ENCODE measurements around the gene NRARP. TPM values are rescaled to one million over a fixed set of nuclear protein-coding genes. Genes with fewer than 3 reads are reported as not detected.
A peak's percentile ranks its signal among the peaks of the same experiment; 100 is the strongest.

Gene NRARP
- total and polyA plus RNA-seq, 7 donors, result 0.73 to 7.5 (median 3.5) TPM

- Histone ChIP-seq H3K27ac (peak overlapping the region; percentile 71), H3K4me1 (peaks cover 27% of the 10 kb centered on the region), H3K36me3 (ENCODE audit: insufficient read depth in 1 of 2, low read depth in 1 of 2) (no peaks in the 10 kb centered on the region), H3K27me3 (ENCODE audit: insufficient read depth in 3 of 3, low read length in 2 of 3) (peaks cover 0 to 36% (median 5%) of the 10 kb centered on the region in 3 donors), H3K9me3 (no peaks in the 10 kb centered on the region), H3K4me3 (peak overlapping the region; percentile 46)
- DNase-seq (peak in 1 of 2 donors; percentile 57), ATAC-seq (peak in 2 of 4 donors; percentile 4 to 10)
- TF ChIP-seq CTCF (IDR thresholded peaks at IDR 0.05), result no peak
- intact Hi-C loops (cut with DNase I), result no loop called here
- 20 to 24% (median 23%) methylated on average over 25 to 30 of the region's 30 CpGs for WGBS, 3 donors
Observed at GRCh38 chr9:137306066-137306849, 4.2 kb upstream of the NRARP start.

DNA sequence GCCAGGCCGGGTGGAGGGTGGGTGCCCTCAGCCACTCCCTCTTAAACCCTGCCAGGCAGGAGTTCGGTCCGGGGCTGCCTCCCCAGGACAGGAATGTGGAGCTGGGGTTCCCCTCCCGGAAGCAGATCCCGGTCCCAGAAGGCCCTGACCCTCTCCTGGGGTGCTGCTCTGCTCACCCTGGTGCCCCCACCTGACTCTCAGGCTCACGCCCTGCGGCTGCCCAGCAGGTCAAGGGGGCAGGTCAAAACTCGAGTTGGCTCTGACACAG is 3.7 kb upstream of the NRARP start:
- Histone ChIP-seq H3K27ac (peak overlapping the region; percentile 71), H3K4me3 (peak overlapping the region; percentile 46)

GRCh38 chr9:137305060-137305797 is 3.2 kb upstream of the NRARP start:
- Histone ChIP-seq H3K27me3 (ENCODE audit: insufficient read depth in 3 of 3, low read length in 2 of 3) (peaks cover 0 to 45% (median 5%) of the 10 kb centered on the region in 3 donors), H3K36me3 (ENCODE audit: insufficient read depth in 1 of 2, low read depth in 1 of 2) (no peaks in the 10 kb centered on the region), H3K4me1 (peaks cover 33% of the 10 kb centered on the region), H3K27ac (peak overlapping the region; percentile 71), H3K4me3 (peak overlapping the region; percentile 46), H3K9me3 (no peaks in the 10 kb centered on the region)
- no peak for TF ChIP-seq CTCF (IDR thresholded peaks at IDR 0.05)
- DNase-seq, result peak; percentile 43 to 74
- WGBS, 3 donors, result 1 to 7% (median 3%) methylated on average over 31 to 36 of the region's 36 CpGs
- intact Hi-C loops (cut with DNase I), result no loop called here
- ATAC-seq, result peak; percentile 25 to 59 (median 40)

More for the DNA sequence above, 3.7 kb upstream of the NRARP start:
- intact Hi-C loops (cut with DNase I), result no loop called here
- Histone ChIP-seq H3K36me3 (ENCODE audit: insufficient read depth in 1 of 2, low read depth in 1 of 2) (no peaks in the 10 kb centered on the region), H3K4me1 (peaks cover 29% of the 10 kb centered on the region), H3K27me3 (ENCODE audit: insufficient read depth in 3 of 3, low read length in 2 of 3) (peaks cover 0 to 41% (median 5%) of the 10 kb centered on the region in 3 donors), H3K9me3 (no peaks in the 10 kb centered on the region)
- 15 to 34% (median 20%) methylated on average over 5 to 8 of the region's 8 CpGs for WGBS, 3 donors
- TF ChIP-seq CTCF (IDR thresholded peaks at IDR 0.05), result no peak
- DNase-seq, result no peak
- no peak for ATAC-seq

DNA sequence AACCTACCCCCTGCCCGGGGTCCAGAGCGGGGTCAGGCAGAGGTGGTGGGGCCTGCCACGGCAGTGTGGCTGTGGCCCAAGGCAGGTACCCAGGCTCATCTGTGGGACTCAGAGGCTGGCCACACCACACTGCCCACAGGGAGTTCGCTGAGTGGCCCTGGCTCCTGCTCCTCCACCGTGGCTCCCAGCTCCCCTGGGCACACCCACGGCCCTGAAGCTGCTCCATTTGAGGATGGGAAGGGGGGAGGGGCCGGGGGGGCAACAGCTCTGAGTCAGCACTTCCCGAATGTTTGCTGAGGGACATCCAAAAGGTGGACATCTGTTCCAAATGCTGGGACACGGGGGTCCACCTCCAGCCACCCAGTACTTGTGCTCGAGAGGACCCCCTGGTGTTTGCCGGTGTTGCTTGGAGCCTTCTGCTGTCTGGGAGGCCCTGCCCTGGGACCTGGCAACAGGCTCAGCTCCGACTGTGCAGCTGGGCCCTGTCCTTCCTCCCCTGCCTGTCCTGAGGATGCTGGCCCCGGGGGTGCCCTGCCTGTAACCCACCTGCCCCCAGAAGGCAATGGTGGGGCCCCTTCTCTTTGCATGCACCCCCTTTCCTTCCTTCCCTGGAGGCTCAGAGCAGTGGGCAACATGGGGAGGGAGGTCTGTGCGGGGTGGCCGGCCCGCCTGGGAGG is 2.5 kb upstream of the NRARP start:
- peaks cover 33% of the 10 kb centered on the region for H3K4me1 ChIP-seq

More for the DNA sequence above, 2.5 kb upstream of the NRARP start:
- peaks cover 0 to 52% (median 7%) of the 10 kb centered on the region in 3 donors for H3K27me3 ChIP-seq (ENCODE audit: insufficient read depth in 3 of 3, low read length in 2 of 3)
- intact Hi-C loops (cut with DNase I), result no loop called here
- TF ChIP-seq CTCF (IDR thresholded peaks at IDR 0.05), result no peak
- ATAC-seq (peak in 2 of 4 donors; percentile 5), DNase-seq (peak in 1 of 2 donors; percentile 51)
- H3K4me3 ChIP-seq, result peak overlapping the region; percentile 46
- no peaks in the 10 kb centered on the region for H3K36me3 ChIP-seq (ENCODE audit: insufficient read depth in 1 of 2, low read depth in 1 of 2)
- no peaks in the 10 kb centered on the region for H3K9me3 ChIP-seq
- peak overlapping the region; percentile 71 for H3K27ac ChIP-seq
- WGBS, 3 donors, result 17 to 24% (median 24%) methylated on average over 14 to 16 of the region's 16 CpGs
